ENCODE results near the gene DNAJC21. TPM values are rescaled to one million over a fixed set of nuclear protein-coding genes. Genes with fewer than 3 reads are reported as not detected.

Gene DNAJC21
- total RNA-seq, 1 donor from 2014 or later = 36.8 TPM

- Mint-ChIP-seq H3K4me3 (ENCODE audit: unreplicated experiment) (no peak overlapping the region), H3K4me1 (ENCODE audit: unreplicated experiment) (peaks cover 7% of the 10 kb centered on the region), H3K27ac (ENCODE audit: unreplicated experiment) (no peak overlapping the region), H3K27me3 (ENCODE audit: unreplicated experiment) (peaks cover 3% of the 10 kb centered on the region), H3K36me3 (ENCODE audit: low read depth, unreplicated experiment) (peaks cover 4% of the 10 kb centered on the region), H3K9me3 (ENCODE audit: unreplicated experiment) (no peaks in the 10 kb centered on the region)
- no peak for TF ChIP-seq CTCF (IDR thresholded peaks at IDR 0.05; ENCODE audit: unreplicated experiment)
- DNase-seq (ENCODE audit: low spot score) = no peak
Observed at GRCh38 chr5:34926318-34926888, 3.0 kb upstream of the DNAJC21 start.

GRCh38 chr5:34927785-34928184 is 1.6 kb upstream of the DNAJC21 start:
- DNase-seq (ENCODE audit: low spot score) = no peak
- H3K27ac Mint-ChIP-seq (ENCODE audit: unreplicated experiment) = no peak overlapping the region
- no peak for TF ChIP-seq CTCF (IDR thresholded peaks at IDR 0.05; ENCODE audit: unreplicated experiment)
- H3K27me3 Mint-ChIP-seq (ENCODE audit: unreplicated experiment) = peaks cover 3% of the 10 kb centered on the region
- no peaks in the 10 kb centered on the region for H3K9me3 Mint-ChIP-seq (ENCODE audit: unreplicated experiment)
- peaks cover 9% of the 10 kb centered on the region for H3K36me3 Mint-ChIP-seq (ENCODE audit: low read depth, unreplicated experiment)
- H3K4me3 Mint-ChIP-seq (ENCODE audit: unreplicated experiment) = no peak overlapping the region
- peaks cover 13% of the 10 kb centered on the region for H3K4me1 Mint-ChIP-seq (ENCODE audit: unreplicated experiment)

GRCh38 chr5:34928267-34928666 is 1.1 kb upstream of the DNAJC21 start:
- TF ChIP-seq CTCF (IDR thresholded peaks at IDR 0.05; ENCODE audit: unreplicated experiment) = no peak
- peaks cover 13% of the 10 kb centered on the region for H3K4me1 Mint-ChIP-seq (ENCODE audit: unreplicated experiment)
- H3K36me3 Mint-ChIP-seq (ENCODE audit: low read depth, unreplicated experiment) = peaks cover 9% of the 10 kb centered on the region
- DNase-seq (ENCODE audit: low spot score) = no peak
- H3K4me3 Mint-ChIP-seq (ENCODE audit: unreplicated experiment) = no peak overlapping the region
- H3K9me3 Mint-ChIP-seq (ENCODE audit: unreplicated experiment) = no peaks in the 10 kb centered on the region
- H3K27ac Mint-ChIP-seq (ENCODE audit: unreplicated experiment) = no peak overlapping the region
- peaks cover 3% of the 10 kb centered on the region for H3K27me3 Mint-ChIP-seq (ENCODE audit: unreplicated experiment)

GRCh38 chr5:34929720-34930461 is 532 bp downstream of the DNAJC21 start:
- peaks cover 3% of the 10 kb centered on the region for H3K27me3 Mint-ChIP-seq (ENCODE audit: unreplicated experiment)
- H3K4me1 Mint-ChIP-seq (ENCODE audit: unreplicated experiment) = peaks cover 13% of the 10 kb centered on the region
- no peak for TF ChIP-seq CTCF (IDR thresholded peaks at IDR 0.05; ENCODE audit: unreplicated experiment)
- peak overlapping the region; percentile 88 for H3K27ac Mint-ChIP-seq (ENCODE audit: unreplicated experiment)
- H3K4me3 Mint-ChIP-seq (ENCODE audit: unreplicated experiment) = peak overlapping the region; percentile 98
- DNase-seq (ENCODE audit: low spot score) = peak; percentile 77
- no peaks in the 10 kb centered on the region for H3K9me3 Mint-ChIP-seq (ENCODE audit: unreplicated experiment)
- H3K36me3 Mint-ChIP-seq (ENCODE audit: low read depth, unreplicated experiment) = peaks cover 13% of the 10 kb centered on the region

- H3K4me3 Mint-ChIP-seq (ENCODE audit: unreplicated experiment) = peak overlapping the region; percentile 98
- H3K27ac Mint-ChIP-seq (ENCODE audit: unreplicated experiment) = peak overlapping the region; percentile 88
- H3K4me1 Mint-ChIP-seq (ENCODE audit: unreplicated experiment) = peaks cover 18% of the 10 kb centered on the region
- peaks cover 3% of the 10 kb centered on the region for H3K27me3 Mint-ChIP-seq (ENCODE audit: unreplicated experiment)
- peaks cover 10% of the 10 kb centered on the region for H3K36me3 Mint-ChIP-seq (ENCODE audit: low read depth, unreplicated experiment)
- TF ChIP-seq CTCF (IDR thresholded peaks at IDR 0.05; ENCODE audit: unreplicated experiment) = no peak
- DNase-seq (ENCODE audit: low spot score) = no peak
- no peaks in the 10 kb centered on the region for H3K9me3 Mint-ChIP-seq (ENCODE audit: unreplicated experiment)
Observed at GRCh38 chr5:34930462-34930844, 1.1 kb downstream of the DNAJC21 start.
